Parathyroid adenoma (tissue), 2 donors: ENCODE data around the gene BEND5.

ENCODE experiments used
- H2AFZ ChIP-seq: fragments of 300-600 bp; sonication (generic); one replicate; pipeline ENCODE4 v1.7.0; 2017; ENCODE audit warnings: antibody characterized with exemption, mild to moderate bottlenecking
- H3K27ac ChIP-seq: fragments of 300-600 bp; sonication (generic); one replicate; pipeline ENCODE4 v1.7.0; 2017
- H3K27me3 ChIP-seq: fragments of 300-600 bp; sonication (generic); one replicate; pipeline ENCODE4 v1.7.0; 2017; ENCODE audit warnings: low read length; ENCODE audit not compliant: control insufficient read depth, insufficient read depth
- H3K36me3 ChIP-seq: fragments of 300-600 bp; sonication (generic); one replicate; pipeline ENCODE4 v1.7.0; 2017; ENCODE audit warnings: low read length; ENCODE audit not compliant: control insufficient read depth, insufficient read depth
- H3K4me1 ChIP-seq: fragments of 300-600 bp; sonication (generic); one replicate; pipeline ENCODE4 v1.7.0; 2017; ENCODE audit warnings: control low read depth
- H3K4me2 ChIP-seq: fragments of 300-600 bp; sonication (generic); one replicate; pipeline ENCODE4 v1.7.0; 2017; ENCODE audit warnings: low read length
- H3K4me3 ChIP-seq: fragments of 300-600 bp; sonication (generic); one replicate; pipeline ENCODE4 v1.7.0; 2017; ENCODE audit warnings: low read depth, low read length
- H3K79me2 ChIP-seq: fragments of 300-600 bp; sonication (generic); one replicate; pipeline ENCODE4 v1.7.0; 2017; ENCODE audit warnings: control low read depth
- H3K9ac ChIP-seq: fragments of 300-600 bp; sonication (generic); one replicate; pipeline ENCODE4 v1.7.0; 2017; ENCODE audit warnings: mild to moderate bottlenecking
- H3K9me3 ChIP-seq: fragments of 300-600 bp; sonication (generic); one replicate; pipeline ENCODE4 v1.7.0; 2017; ENCODE audit warnings: low read length; ENCODE audit not compliant: control insufficient read depth
- TF ChIP-seq, protein P1 (sequence below): fragments of 300-600 bp; sonication (generic); IDR thresholded peaks from one replicate; pipeline ENCODE4 v1.7.0; 2017; ENCODE audit warnings: antibody characterized with exemption, mild to moderate bottlenecking
- donor health status: primary hyperparathyroidism.

The BEND5 gene

DNA sequence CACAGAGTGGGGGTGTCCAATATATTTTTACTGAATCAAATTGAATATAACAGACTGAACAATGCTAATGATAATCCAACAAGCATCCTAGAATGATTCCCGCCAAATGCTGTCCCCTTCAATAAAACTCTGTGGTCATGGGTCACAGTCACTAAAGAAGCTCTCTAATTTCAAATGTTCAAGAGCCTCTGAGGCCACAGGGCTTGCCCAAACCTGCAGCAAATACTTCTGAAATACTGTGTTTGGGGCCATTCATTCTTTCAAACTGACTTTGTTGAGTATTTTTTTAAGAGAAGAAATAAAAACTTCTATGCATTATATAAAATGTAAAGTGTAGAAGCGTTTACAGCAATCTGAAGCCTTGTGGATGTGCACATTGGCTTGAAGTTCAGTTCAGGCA lies 7.6 kb upstream of the BEND5 start:
- TF ChIP-seq, protein P1, sequence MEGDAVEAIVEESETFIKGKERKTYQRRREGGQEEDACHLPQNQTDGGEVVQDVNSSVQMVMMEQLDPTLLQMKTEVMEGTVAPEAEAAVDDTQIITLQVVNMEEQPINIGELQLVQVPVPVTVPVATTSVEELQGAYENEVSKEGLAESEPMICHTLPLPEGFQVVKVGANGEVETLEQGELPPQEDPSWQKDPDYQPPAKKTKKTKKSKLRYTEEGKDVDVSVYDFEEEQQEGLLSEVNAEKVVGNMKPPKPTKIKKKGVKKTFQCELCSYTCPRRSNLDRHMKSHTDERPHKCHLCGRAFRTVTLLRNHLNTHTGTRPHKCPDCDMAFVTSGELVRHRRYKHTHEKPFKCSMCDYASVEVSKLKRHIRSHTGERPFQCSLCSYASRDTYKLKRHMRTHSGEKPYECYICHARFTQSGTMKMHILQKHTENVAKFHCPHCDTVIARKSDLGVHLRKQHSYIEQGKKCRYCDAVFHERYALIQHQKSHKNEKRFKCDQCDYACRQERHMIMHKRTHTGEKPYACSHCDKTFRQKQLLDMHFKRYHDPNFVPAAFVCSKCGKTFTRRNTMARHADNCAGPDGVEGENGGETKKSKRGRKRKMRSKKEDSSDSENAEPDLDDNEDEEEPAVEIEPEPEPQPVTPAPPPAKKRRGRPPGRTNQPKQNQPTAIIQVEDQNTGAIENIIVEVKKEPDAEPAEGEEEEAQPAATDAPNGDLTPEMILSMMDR, result no peak
- Histone ChIP-seq H3K79me2 (no peaks in the 10 kb centered on the region), H3K36me3 (no peaks in the 10 kb centered on the region), H3K27ac (no peak overlapping the region), H3K4me1 (no peaks in the 10 kb centered on the region), H3K9me3 (no peaks in the 10 kb centered on the region), H3K4me2 (no peak overlapping the region), H3K9ac (no peak overlapping the region), H3K4me3 (no peak overlapping the region), H2AFZ (no peak overlapping the region), H3K27me3 (no peaks in the 10 kb centered on the region)

DNA sequence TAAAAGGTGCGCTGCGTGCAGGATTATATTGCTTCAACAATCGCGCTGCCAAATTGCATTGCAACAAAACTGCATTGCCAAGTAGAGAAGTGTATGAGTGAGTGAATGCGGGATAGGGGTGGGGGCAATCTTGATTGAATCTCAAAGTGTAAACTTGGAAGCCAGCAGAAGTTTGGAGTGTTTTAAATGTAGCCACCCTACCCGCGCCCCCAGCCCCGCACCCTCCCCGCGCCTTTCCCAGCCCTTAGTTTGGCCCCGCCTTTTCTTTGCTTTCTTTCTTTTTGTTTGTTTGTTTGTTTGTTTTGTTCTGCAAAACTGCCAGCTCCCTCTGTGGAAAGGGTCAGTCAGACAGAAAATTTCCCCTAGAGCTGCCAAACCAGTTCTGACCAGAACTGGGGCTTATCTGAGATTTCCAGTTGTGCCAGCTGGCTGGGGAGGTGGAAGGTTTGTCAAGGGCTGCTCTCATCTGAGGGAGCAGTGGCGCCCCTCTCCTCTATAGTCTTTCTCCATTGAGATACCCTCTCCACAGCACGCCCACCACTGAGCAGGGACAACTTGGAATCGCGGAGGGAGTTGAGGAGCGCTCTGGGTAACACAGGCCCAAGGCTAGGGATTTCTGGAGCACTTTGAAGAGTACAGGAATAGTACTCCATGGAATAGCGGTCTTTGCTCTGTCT lies 666 bp upstream of the BEND5 start:
- Histone ChIP-seq H3K4me2 (peak overlapping the region; percentile 98), H2AFZ (peak overlapping the region; percentile 78), H3K4me3 (peak overlapping the region; percentile 85), H3K27me3 (no peaks in the 10 kb centered on the region), H3K9me3 (no peaks in the 10 kb centered on the region), H3K27ac (peak overlapping the region; percentile 13), H3K9ac (no peak overlapping the region), H3K79me2 (no peaks in the 10 kb centered on the region), H3K36me3 (no peaks in the 10 kb centered on the region), H3K4me1 (peaks cover 6% of the 10 kb centered on the region)
- TF ChIP-seq, protein P1, result no peak

DNA sequence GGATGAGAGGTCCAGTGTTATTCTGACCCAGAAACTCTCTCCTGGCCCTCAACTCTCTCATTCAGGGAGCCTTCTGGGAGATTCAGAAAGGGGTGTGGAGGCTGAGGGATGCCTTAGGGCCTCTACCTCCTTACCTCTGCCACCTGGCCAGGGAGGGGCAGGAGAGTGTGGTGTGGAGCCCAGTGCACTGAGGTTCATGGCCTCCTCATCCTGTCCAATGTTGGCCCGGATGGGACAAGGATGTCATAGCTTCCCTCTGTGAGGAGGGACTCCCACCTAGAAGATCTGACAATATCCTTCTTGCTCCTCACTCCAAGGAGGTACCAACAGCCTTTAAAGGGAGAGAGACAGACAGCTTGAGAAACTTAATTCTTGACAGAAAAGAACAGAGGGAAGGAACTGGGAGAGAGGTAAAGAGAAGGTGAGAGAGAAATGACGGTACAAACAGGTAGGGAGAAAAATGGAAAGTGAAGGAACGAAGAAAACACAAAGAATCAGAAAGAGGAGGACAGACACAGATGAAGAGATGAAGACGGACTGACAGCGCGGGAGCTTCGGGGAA lies 779 bp downstream of the BEND5 start:
- no peaks in the 10 kb centered on the region for H3K27me3 ChIP-seq
- no peaks in the 10 kb centered on the region for H3K36me3 ChIP-seq
- H3K9me3 ChIP-seq, result no peaks in the 10 kb centered on the region
- no peaks in the 10 kb centered on the region for H3K79me2 ChIP-seq
- peak overlapping the region; percentile 39 for H3K27ac ChIP-seq
- H3K9ac ChIP-seq, result no peak overlapping the region
- TF ChIP-seq, protein P1, result no peak
- H3K4me3 ChIP-seq, result peak overlapping the region; percentile 85
- peaks cover 6% of the 10 kb centered on the region for H3K4me1 ChIP-seq
- H2AFZ ChIP-seq, result peak overlapping the region; percentile 78
- H3K4me2 ChIP-seq, result peak overlapping the region; percentile 98

DNA sequence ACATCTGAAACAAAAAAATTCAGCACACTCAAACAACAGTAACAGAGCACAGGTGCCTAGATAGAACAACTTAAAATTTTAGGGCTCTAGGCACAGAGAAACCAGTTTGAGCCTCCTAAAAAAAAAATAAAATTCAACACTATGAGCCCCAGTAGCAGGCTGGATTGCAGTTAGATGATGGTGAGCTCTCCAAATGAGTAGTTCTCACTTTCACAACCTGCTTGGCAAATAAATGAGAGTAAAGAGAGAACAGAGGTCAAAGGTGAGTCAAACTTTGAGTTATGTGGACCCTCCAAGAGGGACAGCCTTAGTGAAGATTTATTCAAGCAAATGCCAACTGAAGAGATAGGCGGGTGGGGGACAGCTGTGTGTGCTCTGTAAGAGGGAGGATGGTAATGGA lies 3.6 kb downstream of the BEND5 start:
- Histone ChIP-seq H3K27me3 (no peaks in the 10 kb centered on the region), H3K36me3 (no peaks in the 10 kb centered on the region), H3K9me3 (no peaks in the 10 kb centered on the region), H3K4me3 (no peak overlapping the region), H3K9ac (no peak overlapping the region), H3K27ac (no peak overlapping the region), H2AFZ (no peak overlapping the region), H3K79me2 (no peaks in the 10 kb centered on the region), H3K4me1 (no peaks in the 10 kb centered on the region), H3K4me2 (no peak overlapping the region)
- TF ChIP-seq, protein P1, result no peak

DNA sequence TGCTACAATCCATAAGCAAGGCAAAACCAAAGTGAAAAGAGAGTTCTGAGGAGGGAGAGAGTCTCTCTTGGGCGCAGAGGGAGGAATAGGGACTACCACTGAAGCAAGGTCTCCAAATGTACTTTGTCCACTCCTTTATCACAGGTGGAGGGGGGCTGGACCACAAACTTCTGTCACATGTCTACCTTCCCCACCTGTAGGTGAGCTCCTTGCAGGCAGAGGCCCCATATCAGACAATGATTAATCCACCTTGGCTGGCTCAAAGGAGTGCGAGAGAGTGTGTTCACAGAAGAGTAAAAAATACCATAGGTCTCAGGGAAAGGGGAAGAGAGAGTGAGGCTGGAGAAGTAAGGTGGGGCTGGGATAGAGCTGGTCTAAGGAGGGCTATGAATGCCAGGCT lies 4.5 kb downstream of the BEND5 start:
- H3K27me3 ChIP-seq, result no peaks in the 10 kb centered on the region
- TF ChIP-seq, protein P1, result no peak
- no peaks in the 10 kb centered on the region for H3K79me2 ChIP-seq
- no peaks in the 10 kb centered on the region for H3K9me3 ChIP-seq
- H3K27ac ChIP-seq, result no peak overlapping the region
- no peaks in the 10 kb centered on the region for H3K4me1 ChIP-seq
- H3K4me2 ChIP-seq, result no peak overlapping the region
- H3K36me3 ChIP-seq, result no peaks in the 10 kb centered on the region
- H2AFZ ChIP-seq, result no peak overlapping the region
- H3K9ac ChIP-seq, result no peak overlapping the region
- H3K4me3 ChIP-seq, result no peak overlapping the region
